HCT116 (cell line): ENCODE measurements around the gene PMAIP1. TPM values are rescaled to one million over a fixed set of nuclear protein-coding genes. Genes with fewer than 3 reads are reported as not detected.

ENCODE experiments used
- ATAC-seq: fragments of 200-7000 bp; cut with Tn5 transposase; 2 replicates; pipeline ENCODE4 v1.9.1; 2020; ENCODE audit warnings: mild to moderate bottlenecking, moderate library complexity
- BruUV-seq: library from RNA; stranded (reverse); fragments of 400-500 nt; replicated peaks from 2 replicates; lab custom pipeline; 2021; lab: Mats Ljungman, UMichigan
- CTCF ChIA-PET: fragments of 300-600 bp; sonication (Branson Sonifier 250); formaldehyde crosslinking; loops from one replicate; lab custom pipeline; 2021; ENCODE audit warnings: antibody characterized with exemption; lab: Charles Lee
- POLR2A ChIA-PET: fragments of 300-600, 350-600 bp; sonication (Branson Sonifier 250); formaldehyde crosslinking; loops from one replicate; lab custom pipeline; 2021; ENCODE audit warnings: antibody characterized with exemption; lab: Charles Lee
- RAD21 ChIA-PET, 2 experiments: fragments of 300-600 bp; sonication (Branson Sonifier 250); formaldehyde crosslinking; loops; one replicate each; lab custom pipeline; 2023; ENCODE audit warnings: low total read pairs in 2 of 2; ENCODE audit not compliant: uncharacterized antibody in 2 of 2, unreplicated experiment in 2 of 2, low non-redundant PET in 1 of 2; lab: Charles Lee
- DNase-seq: peaks from one replicate; pipeline ENCODE4 v3.0.0-alpha.2; 2010; ENCODE audit warnings: low read depth, low spot score
- H2AFZ ChIP-seq: fragments of 200-600 bp; shearing (Covaris generic), sonication (generic); 2 replicates; pipeline ENCODE4 v1.6.1; 2017; ENCODE audit warnings: low read depth, mixed run types, mixed read lengths, antibody characterized with exemption, low read length; ENCODE audit not compliant: poor library complexity, severe bottlenecking
- H3K27ac ChIP-seq: 2 replicates; pipeline ENCODE4 v1.5.1; 2012; ENCODE audit warnings: low read depth, low read length
- H3K27me3 ChIP-seq: fragments of 200-600 bp; sonication (generic); 2 replicates; pipeline ENCODE4 v1.6.1; 2016; ENCODE audit warnings: mixed run types, low read length, mixed read lengths; ENCODE audit not compliant: insufficient read depth
- H3K36me3 ChIP-seq, 2 experiments: fragments of 200-500 bp in 1 of 2; fragments of 200-600 bp in 1 of 2; sonication (Bioruptor generic) in 1 of 2; sonication (generic) in 1 of 2; 2 replicates each; pipeline versions ENCODE4 v1.5.1 to v1.6.1; 2014 to 2016; ENCODE audit warnings: low read length in 2 of 2, inconsistent platforms in 1 of 2, mixed read lengths in 1 of 2, mixed run types in 1 of 2; ENCODE audit not compliant: insufficient read depth in 2 of 2, control insufficient read depth in 1 of 2
- H3K4me1 ChIP-seq, 2 experiments: fragments of 200-600 bp in 1 of 2; sonication (generic) in 1 of 2; 2 replicates each; pipeline versions ENCODE4 v1.5.1 to v1.6.1; 2012 to 2017; ENCODE audit warnings: low read length in 2 of 2, inconsistent platforms in 1 of 2, mild to moderate bottlenecking in 1 of 2, mixed read lengths in 1 of 2, mixed run types in 1 of 2, moderate library complexity in 1 of 2; ENCODE audit not compliant: insufficient read depth in 2 of 2, control insufficient read depth in 1 of 2
- H3K4me2 ChIP-seq: fragments of 200-600 bp; sonication (generic); 2 replicates; pipeline ENCODE4 v1.6.1; 2017; ENCODE audit warnings: mixed run types, low read length, mixed read lengths
- H3K4me3 ChIP-seq, 2 experiments: fragments of 200-600 bp in 1 of 2; sonication (generic) in 1 of 2; replicated peaks in 1 of 2; 2 replicates each; pipeline ENCODE4 v1.5.1; 2011 to 2016; ENCODE audit warnings: low read length in 2 of 2, control low read depth in 1 of 2, low read depth in 1 of 2, mild to moderate bottlenecking in 1 of 2, mixed read lengths in 1 of 2, mixed run types in 1 of 2
- H3K79me2 ChIP-seq: fragments of 200-600 bp; sonication (generic); 2 replicates; pipeline ENCODE4 v1.6.1; 2017; ENCODE audit warnings: mild to moderate bottlenecking, mixed run types, low read length, moderate library complexity, mixed read lengths; ENCODE audit not compliant: insufficient read depth
- H3K9ac ChIP-seq: fragments of 200-600 bp; sonication (generic); 2 replicates; pipeline ENCODE4 v1.6.1; 2016; ENCODE audit warnings: low read length, mixed read lengths
- H3K9me2 ChIP-seq: fragments of 200-600 bp; sonication (generic), shearing (Covaris generic); 2 replicates; pipeline ENCODE4 v1.6.1; 2017; ENCODE audit warnings: mixed run types, mild to moderate bottlenecking, moderate library complexity; ENCODE audit not compliant: insufficient read depth
- H3K9me3 ChIP-seq, 2 experiments: fragments of 200-500 bp in 1 of 2; fragments of 200-600 bp in 1 of 2; sonication (Bioruptor generic) in 1 of 2; sonication (generic) in 1 of 2; 2 replicates each; pipeline ENCODE4 v1.6.1; 2014 to 2017; ENCODE audit warnings: low read length in 2 of 2, mixed read lengths in 2 of 2, inconsistent platforms in 1 of 2, low read depth in 1 of 2, mild to moderate bottlenecking in 1 of 2, mixed run types in 1 of 2, moderate library complexity in 1 of 2; ENCODE audit not compliant: control insufficient read depth in 1 of 2, insufficient read depth in 1 of 2
- H4K20me1 ChIP-seq: fragments of 200-600 bp; sonication (generic), shearing (Covaris generic); 2 replicates; pipeline ENCODE4 v1.6.1; 2017; ENCODE audit warnings: mixed run types, mild to moderate bottlenecking, moderate library complexity; ENCODE audit not compliant: insufficient read depth
- ATF3 ChIP-seq: IDR thresholded peaks from 2 replicates; pipeline ENCODE4 v1.6.1; 2012
- EGR1 ChIP-seq: IDR thresholded peaks from 2 replicates; pipeline ENCODE4 v1.6.1; 2012; ENCODE audit warnings: low read depth
- ELF1 ChIP-seq: IDR thresholded peaks from 2 replicates; pipeline ENCODE4 v1.6.1; 2012; ENCODE audit warnings: low read depth, borderline replicate concordance
- EZH2phosphoT487 ChIP-seq: fragments of 200-600 bp; IDR thresholded peaks from 2 replicates; pipeline ENCODE4 v1.6.1; 2018; ENCODE audit warnings: antibody characterized with exemption, borderline replicate concordance
- FOSL1 ChIP-seq: IDR thresholded peaks from 2 replicates; pipeline ENCODE4 v1.6.1; 2012; ENCODE audit warnings: low read depth
- MAX ChIP-seq: IDR thresholded peaks from 2 replicates; pipeline ENCODE4 v1.6.1; 2012
- RAD21 ChIP-seq: IDR thresholded peaks from 2 replicates; pipeline ENCODE4 v1.6.1; 2012; ENCODE audit warnings: low read depth, mild to moderate bottlenecking
- SIN3A ChIP-seq: IDR thresholded peaks from 2 replicates; pipeline ENCODE4 v1.6.1; 2012; ENCODE audit warnings: low read depth
- SP1 ChIP-seq: IDR thresholded peaks from 2 replicates; pipeline ENCODE4 v1.6.1; 2012; ENCODE audit warnings: low read depth
- TCF7L2 ChIP-seq: IDR thresholded peaks from 2 replicates; pipeline ENCODE4 v1.7.0; 2011; ENCODE audit warnings: borderline replicate concordance, inconsistent platforms; ENCODE audit not compliant: insufficient read depth, insufficient read length; ENCODE audit errors: extremely low read depth
- ZBTB33 ChIP-seq: IDR thresholded peaks from 2 replicates; pipeline ENCODE4 v1.6.1; 2011; ENCODE audit warnings: mild to moderate bottlenecking, low read length, moderate library complexity; ENCODE audit not compliant: insufficient replicate concordance; ENCODE audit errors: extremely low read depth
- ZFX ChIP-seq: fragments of 450-650 bp; IDR thresholded peaks from 2 replicates; pipeline ENCODE4 v1.6.1; 2017
- ZNF274 ChIP-seq: fragments of 200-500 bp; sonication (Bioruptor generic); IDR thresholded peaks from 2 replicates; pipeline ENCODE4 v1.6.1; 2014; ENCODE audit warnings: mild to moderate bottlenecking, low read depth, low read length, inconsistent platforms
- intact Hi-C: fragments of 100-400 bp; cut with micrococcal nuclease; formaldehyde crosslinking; loops from 2 replicates; pipeline ENCODE4 v1.10.0; 2022
- total RNA-seq: library from RNA; stranded (reverse); gene quantifications from one replicate; pipeline ENCODE4 v1.2.1, GENCODE V29; 2021; ENCODE audit not compliant: unreplicated experiment

Gene PMAIP1
- total RNA-seq, 1 experiment from 2014 or later, result 66.7 TPM

GRCh38 chr18:59905686-59906091 lies 5.9 kb downstream of the PMAIP1 start:
- CTCF ChIA-PET, result interaction anchor here (1.4 to 2.1 kb wide), 2 partner anchors 65 to 82 kb away, joined by 3 to 9 read pairs; no protein-coding TSS in a partner anchor
- peaks cover 13% of the 10 kb centered on the region; the same call in 1 of the 2 replicates for H4K20me1 ChIP-seq
- no peaks in the 10 kb centered on the region for H3K9me2 ChIP-seq
- intact Hi-C loops, result loop anchor here (5.0 kb wide), 1 partner anchor 68 kb away; no protein-coding TSS in a partner anchor
- H3K4me1 ChIP-seq, result peaks cover 39 to 95% of the 10 kb centered on the region in 2 experiments
- H3K27ac ChIP-seq, result no peak overlapping the region
- BruUV-seq, result no TSS peak
- POLR2A ChIA-PET, result interaction anchor here (0.6 to 3.3 kb wide), 4 partner anchors 12 to 65 kb away, joined by 7 to 19 read pairs (median 11); no protein-coding TSS in a partner anchor
- H3K9ac ChIP-seq, result no peak overlapping the region
- peaks cover 34% of the 10 kb centered on the region for H3K79me2 ChIP-seq
- ATAC-seq (no peak), DNase-seq (no peak)
- no peak for TF ChIP-seq MAX
- no peak for TF ChIP-seq SIN3A
- TF ChIP-seq RAD21, result no peak
- TF ChIP-seq ELF1, result no peak
- TF ChIP-seq EGR1, result no peak
- no peak for TF ChIP-seq EZH2phosphoT487
- no peak for TF ChIP-seq ZFX
- no peak for TF ChIP-seq FOSL1
- no peak for TF ChIP-seq ATF3
- no peak for TF ChIP-seq SP1
- no peak for TF ChIP-seq ZNF274
- TF ChIP-seq ZBTB33, result no peak
- no peak for TF ChIP-seq TCF7L2
- H3K9me3 ChIP-seq, result no peaks in the 10 kb centered on the region
- no peak overlapping the region for H2AFZ ChIP-seq
- no peak overlapping the region for H3K4me2 ChIP-seq
- RAD21 ChIA-PET, result no interaction called here
- H3K27me3 ChIP-seq, result no peaks in the 10 kb centered on the region
- peaks cover 11 to 20% of the 10 kb centered on the region in 2 experiments; a peak in 3 of 4 replicates for H3K36me3 ChIP-seq
- no peak overlapping the region for H3K4me3 ChIP-seq
